GM12864 (cell line): Measurements from ENCODE around the gene TIGD7.

Experiments used
- DNase-seq: peaks from one replicate; pipeline ENCODE4 v3.0.0-alpha.2; 2011; ENCODE audit warnings: low read depth
- H3K4me3 ChIP-seq: 2 replicates; pipeline ENCODE4 v1.5.1; 2011; ENCODE audit warnings: mild to moderate bottlenecking, low read depth, low read length, control low read depth
- CTCF ChIP-seq: IDR thresholded peaks from 2 replicates; pipeline ENCODE4 v1.5.1; 2011; ENCODE audit warnings: low read depth, mild to moderate bottlenecking, moderate library complexity, low read length, control low read depth, inconsistent platforms; ENCODE audit errors: missing control alignments

The TIGD7 gene

DNA sequence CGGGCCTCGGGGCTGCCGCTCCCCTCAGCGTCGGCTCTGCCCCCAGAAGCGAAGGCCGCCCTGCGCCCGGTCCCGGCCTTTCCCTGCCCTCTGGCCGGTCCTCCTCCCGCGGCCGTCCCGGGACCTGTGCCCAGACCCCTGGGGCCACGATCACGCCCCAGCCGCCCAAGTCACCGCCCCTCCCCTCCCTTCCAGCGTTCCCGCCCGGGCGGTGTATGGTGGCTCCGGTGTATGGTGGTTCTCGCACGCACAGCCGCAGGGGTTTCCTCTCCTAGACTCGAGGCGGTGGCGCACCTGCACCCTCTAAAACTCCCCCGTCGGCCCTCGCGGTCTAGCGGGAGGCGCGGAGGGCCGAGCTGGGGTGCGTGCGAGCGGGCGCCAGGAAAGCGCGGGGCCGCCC, 10.0 kb downstream of the TIGD7 start:
- DNase-seq, result no peak
- TF ChIP-seq CTCF, result no peak
- no peak overlapping the region for H3K4me3 ChIP-seq

DNA sequence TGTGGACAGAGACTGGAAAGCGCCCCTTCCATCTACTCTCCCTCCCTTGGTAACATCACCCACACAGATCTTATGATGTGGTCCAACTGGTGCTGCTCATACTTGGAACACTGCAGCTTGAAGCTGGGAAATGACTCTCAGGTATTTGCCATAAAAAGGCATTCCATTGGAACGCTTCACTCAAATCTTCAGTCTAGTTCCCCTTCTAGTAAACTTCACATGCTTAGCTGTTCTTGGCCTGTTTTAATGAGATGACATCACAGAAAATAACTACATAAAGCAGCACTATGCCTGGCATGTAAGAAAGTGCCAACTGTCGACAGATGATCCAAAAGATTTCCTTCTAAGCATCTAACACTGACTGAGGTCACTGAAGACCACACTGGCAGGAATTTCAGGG, 12.6 kb downstream of the TIGD7 start:
- TF ChIP-seq CTCF, result no peak
- no peak overlapping the region for H3K4me3 ChIP-seq
- DNase-seq, result no peak

GRCh38 chr16:3289998-3290673, 15.1 kb downstream of the TIGD7 start:
- no peak for DNase-seq
- H3K4me3 ChIP-seq, result no peak overlapping the region
- TF ChIP-seq CTCF, result no peak

DNA sequence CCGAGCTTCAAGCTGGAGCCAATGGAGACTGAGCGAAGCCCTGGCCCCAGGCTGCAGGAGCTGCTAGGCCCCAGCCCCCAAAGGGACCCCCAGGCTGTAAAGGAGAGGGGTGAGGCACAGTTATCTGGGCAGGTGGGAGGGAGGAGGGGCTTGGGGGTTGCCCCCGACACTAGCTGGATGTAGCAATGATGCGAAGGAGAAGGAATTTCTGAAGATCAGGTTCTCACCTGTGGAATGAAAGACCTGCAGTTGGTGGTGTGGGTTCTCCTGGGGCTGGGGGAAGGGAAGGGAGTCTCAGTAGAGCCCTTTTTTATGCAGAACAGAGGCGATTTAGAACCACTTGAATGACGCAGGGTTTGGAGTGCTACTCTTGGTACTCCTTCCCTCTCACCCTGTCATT, 20.1 kb downstream of the TIGD7 start:
- no peak for TF ChIP-seq CTCF
- DNase-seq, result no peak
- no peak overlapping the region for H3K4me3 ChIP-seq

DNA sequence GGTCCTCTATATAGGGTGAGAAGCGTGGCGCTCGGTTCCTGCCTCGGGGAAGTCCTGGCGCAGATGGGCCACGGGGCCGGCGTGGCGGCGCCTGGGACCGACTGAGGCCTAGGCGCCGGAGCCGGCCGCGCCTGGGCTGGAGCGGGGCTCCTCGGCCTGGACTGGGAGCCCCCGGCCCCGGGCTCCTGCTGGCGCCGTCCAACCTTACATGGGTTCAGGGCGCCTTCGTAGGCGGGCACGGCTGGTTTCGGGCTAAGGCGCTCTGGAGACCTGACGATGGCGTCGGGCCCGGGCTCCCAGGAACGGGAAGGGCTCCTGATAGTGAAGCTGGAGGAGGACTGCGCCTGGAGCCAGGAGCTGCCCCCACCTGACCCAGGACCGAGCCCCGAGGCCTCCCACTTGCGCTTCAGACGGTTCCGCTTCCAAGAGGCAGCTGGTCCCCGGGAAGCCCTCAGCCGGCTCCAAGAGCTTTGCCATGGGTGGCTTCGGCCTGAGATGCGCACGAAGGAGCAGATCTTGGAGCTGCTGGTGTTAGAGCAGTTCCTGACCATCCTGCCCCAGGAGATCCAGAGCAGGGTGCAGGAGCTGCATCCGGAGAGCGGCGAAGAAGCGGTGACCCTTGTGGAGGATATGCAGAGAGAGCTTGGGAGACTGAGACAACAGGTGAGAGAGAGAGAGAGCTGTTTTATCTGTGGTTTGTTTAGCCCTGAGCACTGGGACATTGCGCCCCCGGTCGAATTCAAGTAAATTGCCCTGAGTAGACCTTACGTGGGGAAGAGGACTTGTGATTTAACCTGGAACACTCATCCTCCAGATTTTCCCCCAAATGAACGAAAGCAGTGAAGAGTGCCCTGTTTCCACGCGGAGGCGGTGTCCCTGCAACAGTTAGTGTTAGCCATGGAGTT, 21.4 kb downstream of the TIGD7 start:
- no peak for TF ChIP-seq CTCF
- DNase-seq, result no peak

DNA sequence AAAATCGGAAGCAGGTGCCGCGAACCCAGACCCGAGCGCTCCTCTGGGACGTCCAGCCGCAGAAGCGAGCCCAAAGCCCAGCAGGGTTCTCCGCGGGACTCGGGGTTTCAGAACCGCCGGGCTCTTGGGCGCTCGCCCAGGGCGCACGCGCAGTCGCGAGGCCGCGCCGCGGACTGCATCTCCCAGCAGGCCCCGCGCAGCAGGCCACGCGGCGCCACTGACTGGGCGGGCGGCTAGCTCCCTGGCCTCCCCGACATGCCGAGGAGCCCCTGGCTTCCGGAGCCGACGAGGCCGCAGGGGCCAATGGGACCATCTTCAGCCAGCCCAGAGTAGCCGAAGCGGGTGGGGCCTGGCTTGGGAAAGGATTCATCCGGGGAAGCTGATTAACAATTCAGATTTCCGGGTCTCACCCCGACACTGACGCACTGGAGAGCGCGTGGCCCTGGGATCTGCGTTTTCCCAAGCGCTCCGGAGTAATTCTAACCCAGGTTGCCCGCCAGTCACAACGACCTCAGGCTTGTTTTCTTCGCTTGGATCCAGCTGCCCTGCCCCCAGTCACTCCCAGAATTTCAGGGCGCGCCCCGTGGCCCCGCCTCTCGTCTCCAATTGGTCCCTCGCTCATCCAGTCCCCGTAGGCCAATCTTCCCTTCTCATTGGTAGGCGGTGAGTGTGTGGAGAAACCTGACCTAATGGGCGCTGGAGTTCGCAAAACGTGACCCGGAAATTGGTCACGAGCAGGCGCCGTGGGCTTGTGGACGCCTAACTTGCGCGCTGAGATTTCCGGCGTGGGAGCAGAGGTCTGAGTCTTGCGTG, 22.3 kb downstream of the TIGD7 start, which contains the start of gene ZNF263:
ZNF263 (plus strand) TSS at position 762 of the 813 bp plus-strand sequence. CDS start 328 bp downstream, outside the sequence.
- H3K4me3 ChIP-seq, result peak within 1 kb of the TSS; percentile 95
- DNase-seq, result peak; percentile 96
- TF ChIP-seq CTCF, result no peak

More for the DNA sequence above, 21.4 kb downstream of the TIGD7 start:
- H3K4me3 ChIP-seq, result peak overlapping the region; percentile 95
